Left kidney (tissue), 2 donors: Measurements from ENCODE around the gene CHCHD6. TPM values are rescaled to one million over a fixed set of nuclear protein-coding genes. Genes with fewer than 3 reads are reported as not detected.

Source experiments
- DNase-seq: peaks from one replicate; pipeline ENCODE4 v3.0.0-alpha.2; 2013
- polyA plus RNA-seq: library from polyadenylated mRNA; unstranded; fragments of 120-200 nt; gene quantifications from one replicate; pipeline ENCODE4 v1.2.1, GENCODE V29; 2013; ENCODE audit not compliant: insufficient read length

Gene CHCHD6
- polyA plus RNA-seq, 1 donor = 15.8 TPM

GRCh38 chr3:126992216-126992615 lies 288.2 kb downstream of the CHCHD6 start:
- no peak for DNase-seq

- no peak for DNase-seq
Observed at GRCh38 chr3:126992776-126993175, 288.7 kb downstream of the CHCHD6 start.

- DNase-seq = no peak
Observed at GRCh38 chr3:126993436-126993835, 289.4 kb downstream of the CHCHD6 start.

GRCh38 chr3:126994661-126995245 lies 290.7 kb downstream of the CHCHD6 start:
- DNase-seq = no peak

- DNase-seq = no peak
Observed at GRCh38 chr3:126995254-126995780, 291.3 kb downstream of the CHCHD6 start.

GRCh38 chr3:126995926-126996512 lies 292.0 kb downstream of the CHCHD6 start:
- no peak for DNase-seq

- no peak for DNase-seq
Observed at GRCh38 chr3:126996905-126997304, 292.9 kb downstream of the CHCHD6 start.

- DNase-seq = no peak
Observed at GRCh38 chr3:126997455-126998038, 293.5 kb downstream of the CHCHD6 start.

GRCh38 chr3:126998320-126998719 lies 294.3 kb downstream of the CHCHD6 start:
- DNase-seq = no peak

GRCh38 chr3:126998728-126999127 lies 294.7 kb downstream of the CHCHD6 start:
- DNase-seq = no peak

GRCh38 chr3:126999383-126999782 lies 295.3 kb downstream of the CHCHD6 start:
- DNase-seq = no peak

GRCh38 chr3:127000119-127000518 lies 296.1 kb downstream of the CHCHD6 start:
- no peak for DNase-seq

- no peak for DNase-seq
Observed at GRCh38 chr3:127000761-127001160, 296.7 kb downstream of the CHCHD6 start.

- DNase-seq = no peak
Observed at GRCh38 chr3:127001486-127002194, 297.6 kb downstream of the CHCHD6 start.

- DNase-seq = peak; percentile 83
Observed at GRCh38 chr3:127002195-127003174, 298.4 kb downstream of the CHCHD6 start.

GRCh38 chr3:127003175-127003555 lies 299.1 kb downstream of the CHCHD6 start:
- DNase-seq = no peak

- DNase-seq = no peak
Observed at GRCh38 chr3:127003601-127004280, 299.7 kb downstream of the CHCHD6 start.

GRCh38 chr3:127004641-127005397 lies 300.8 kb downstream of the CHCHD6 start:
- no peak for DNase-seq

GRCh38 chr3:127005864-127006500 lies 301.9 kb downstream of the CHCHD6 start:
- DNase-seq = no peak
